ENCODE data around the gene FBXW8.
A peak's percentile ranks its signal among the peaks of the same experiment; 100 is the strongest.

Gene FBXW8

GRCh38 chr12:116959845-116960514 lies 49.2 kb downstream of the FBXW8 start:
- DNase-seq: peak; percentile 65

GRCh38 chr12:116962197-116962596 lies 51.4 kb downstream of the FBXW8 start:
- DNase-seq: no peak

- no peak for DNase-seq
These were observed 52.1 kb downstream of the FBXW8 start for GRCh38 chr12:116962783-116963356.

- DNase-seq: no peak
These were observed 53.6 kb downstream of the FBXW8 start for GRCh38 chr12:116964054-116965050.

GRCh38 chr12:116968986-116969385 lies 58.2 kb downstream of the FBXW8 start:
- no peak for DNase-seq

GRCh38 chr12:116969615-116970585 lies 59.1 kb downstream of the FBXW8 start:
- no peak for DNase-seq

- DNase-seq: no peak
These were observed 60.5 kb downstream of the FBXW8 start for GRCh38 chr12:116971222-116971621.

GRCh38 chr12:116975779-116976393 lies 65.1 kb downstream of the FBXW8 start:
- no peak for DNase-seq

- DNase-seq: no peak
These were observed 67.0 kb downstream of the FBXW8 start for GRCh38 chr12:116977465-116978380.

GRCh38 chr12:116978791-116979508 lies 68.2 kb downstream of the FBXW8 start:
- DNase-seq: no peak

GRCh38 chr12:116980083-116980482 lies 69.3 kb downstream of the FBXW8 start:
- no peak for DNase-seq

GRCh38 chr12:116982791-116983411 lies 72.2 kb downstream of the FBXW8 start:
- DNase-seq: no peak

- no peak for DNase-seq
These were observed 73.3 kb downstream of the FBXW8 start for GRCh38 chr12:116984098-116984497.

GRCh38 chr12:116990329-116990728 lies 79.6 kb downstream of the FBXW8 start:
- no peak for DNase-seq

GRCh38 chr12:116990971-116991966 lies 80.5 kb downstream of the FBXW8 start:
- no peak for DNase-seq

GRCh38 chr12:116996093-116996492 lies 85.3 kb downstream of the FBXW8 start:
- no peak for DNase-seq

GRCh38 chr12:116996621-116997020 lies 85.9 kb downstream of the FBXW8 start:
- no peak for DNase-seq

GRCh38 chr12:116999066-116999465 lies 88.3 kb downstream of the FBXW8 start:
- no peak for DNase-seq

Data from activated CD8-positive, alpha-beta memory T cell treated with anti-CD3 and anti-CD28 coated beads, Interleukin-2, amount 50 U/mL, for 48 hours (primary cell).